GM18526 (cell line): ENCODE data around the gene PDCL2.

Experiments used
- POLR2A ChIP-seq: IDR thresholded peaks from 3 replicates; pipeline ENCODE4 v1.6.1; 2011; ENCODE audit not compliant: insufficient read length; ENCODE audit errors: extremely low read depth

The PDCL2 gene

GRCh38 chr4:55512922-55513571 lies 79.0 kb downstream of the PDCL2 start:
- no peak for TF ChIP-seq POLR2A

- no peak for TF ChIP-seq POLR2A
These were observed 80.0 kb downstream of the PDCL2 start for GRCh38 chr4:55512077-55512476.

- no peak for TF ChIP-seq POLR2A
These were observed 81.4 kb downstream of the PDCL2 start for GRCh38 chr4:55510685-55511084.

GRCh38 chr4:55509266-55509665 lies 82.8 kb downstream of the PDCL2 start:
- TF ChIP-seq POLR2A = no peak

- TF ChIP-seq POLR2A = no peak
These were observed 84.4 kb downstream of the PDCL2 start for GRCh38 chr4:55507612-55508011.
